HG03196 (cell line): ENCODE results near the gene ANKS6.

ENCODE experiments used
- ATAC-seq: cut with Tn5 transposase; IDR thresholded peaks from one replicate; pipeline ENCODE4 v1.9.1; 2021; ENCODE audit not compliant: unreplicated experiment

The ANKS6 gene

DNA sequence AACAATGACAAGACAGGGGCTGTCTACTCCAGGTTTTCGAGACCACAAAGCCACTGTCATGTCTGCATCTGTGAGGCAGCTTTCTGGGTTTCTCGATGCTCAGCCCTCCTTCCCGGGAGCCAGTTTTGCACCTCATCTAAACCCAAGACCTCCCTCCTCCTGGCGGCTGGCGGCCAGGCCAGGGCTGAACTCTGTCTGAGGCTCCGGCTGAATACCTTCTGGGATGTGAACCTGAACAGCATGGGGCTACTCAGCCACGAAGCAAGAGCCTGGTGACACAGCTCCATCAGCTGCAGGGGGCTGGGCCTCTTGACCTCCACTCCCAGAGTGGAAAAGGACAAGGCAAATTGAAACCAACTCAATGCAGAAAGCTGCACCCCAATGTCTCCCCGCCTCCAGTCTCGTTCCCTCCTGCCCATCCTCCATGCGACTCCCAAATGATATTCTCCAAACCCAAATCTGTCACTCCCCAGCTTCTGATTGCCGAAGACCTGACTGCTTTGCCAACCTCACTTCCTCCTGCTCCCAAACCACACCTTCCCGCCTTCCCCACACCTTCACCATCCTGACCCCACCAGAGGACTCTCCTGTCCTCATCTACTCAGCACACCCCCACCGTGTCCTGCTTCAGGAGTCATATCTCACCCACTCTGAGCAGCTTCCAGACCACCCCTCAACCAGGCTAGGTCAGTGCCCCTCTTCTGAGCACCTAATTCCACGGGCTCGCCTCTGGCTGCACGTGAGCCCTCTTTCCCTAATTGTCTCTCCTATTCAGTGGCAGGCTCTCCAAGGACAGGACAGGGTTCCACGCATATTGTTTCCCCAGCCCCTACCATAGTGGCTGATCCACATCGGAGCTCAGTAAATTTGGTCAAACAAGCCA lies 4.5 kb downstream of the ANKS6 start:
- ATAC-seq: no peak

DNA sequence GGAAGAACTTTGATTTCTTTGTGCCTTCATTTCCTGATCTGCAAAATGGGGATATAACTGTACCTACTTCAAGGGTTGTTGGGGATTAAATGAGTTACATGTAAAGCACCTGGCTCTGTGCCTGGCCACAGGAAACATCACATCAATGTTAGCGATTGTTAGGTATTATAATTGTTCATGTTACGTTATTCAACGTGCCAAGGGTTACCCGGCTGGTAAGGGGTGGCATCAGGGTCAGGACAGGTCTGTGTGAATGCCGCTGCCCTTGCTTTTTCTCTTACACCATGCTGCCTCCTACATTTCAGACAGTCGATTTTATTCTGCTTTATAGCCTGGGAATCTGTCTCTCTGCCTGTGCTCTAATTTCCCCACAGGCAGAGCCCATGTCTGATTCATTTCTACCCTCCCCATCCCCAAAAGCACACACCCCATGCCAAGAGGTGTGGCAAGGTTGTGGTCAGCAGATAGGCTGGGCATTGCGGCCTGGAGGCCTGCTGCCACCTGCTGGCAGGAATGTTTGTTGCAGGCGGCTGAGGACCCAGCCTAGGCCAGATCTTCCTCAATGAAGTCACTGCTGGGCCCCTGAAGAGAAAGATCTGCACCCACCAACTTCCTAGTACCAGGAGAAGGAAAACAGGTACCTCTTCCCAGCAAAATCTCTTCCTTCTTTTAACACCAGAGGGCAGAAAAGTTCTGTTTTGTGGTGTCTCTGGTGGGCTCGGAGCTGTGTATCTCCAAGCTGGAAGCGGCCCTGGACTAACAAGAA lies 5.3 kb downstream of the ANKS6 start:
- no peak for ATAC-seq

DNA sequence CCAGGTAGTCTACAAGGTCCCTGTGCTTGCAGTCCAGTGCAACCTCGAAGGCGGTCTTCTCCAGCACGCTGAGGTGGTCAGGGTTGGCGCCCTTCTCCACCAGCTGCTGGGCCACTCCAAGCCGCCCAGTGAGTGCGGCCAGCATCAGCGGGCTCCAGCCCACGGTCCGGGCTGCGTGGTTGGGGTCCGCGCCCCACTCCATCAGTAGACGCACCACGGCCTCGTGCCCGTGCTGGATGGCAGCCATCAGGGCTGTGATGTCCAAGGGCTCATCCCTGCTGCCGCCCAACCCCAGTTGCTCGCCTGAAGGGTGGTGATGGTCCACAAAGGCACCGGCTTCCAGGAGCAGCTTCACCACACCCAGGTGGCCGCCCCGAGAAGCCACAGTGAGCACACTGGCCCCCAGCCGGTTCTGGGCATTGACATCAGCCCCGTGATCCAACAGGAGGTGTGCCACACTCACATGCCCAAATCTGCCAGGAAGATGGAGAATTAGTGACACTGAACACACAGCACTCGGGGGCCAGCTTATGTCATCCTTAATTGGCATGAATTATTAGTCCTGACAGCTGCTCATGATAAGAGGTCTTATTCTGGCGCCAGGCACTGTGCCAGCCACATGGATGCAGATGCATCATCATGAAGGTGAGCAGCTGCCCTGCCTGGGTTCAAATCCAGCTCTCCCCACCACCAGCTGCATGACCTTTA lies 6.1 kb downstream of the ANKS6 start:
- no peak for ATAC-seq

DNA sequence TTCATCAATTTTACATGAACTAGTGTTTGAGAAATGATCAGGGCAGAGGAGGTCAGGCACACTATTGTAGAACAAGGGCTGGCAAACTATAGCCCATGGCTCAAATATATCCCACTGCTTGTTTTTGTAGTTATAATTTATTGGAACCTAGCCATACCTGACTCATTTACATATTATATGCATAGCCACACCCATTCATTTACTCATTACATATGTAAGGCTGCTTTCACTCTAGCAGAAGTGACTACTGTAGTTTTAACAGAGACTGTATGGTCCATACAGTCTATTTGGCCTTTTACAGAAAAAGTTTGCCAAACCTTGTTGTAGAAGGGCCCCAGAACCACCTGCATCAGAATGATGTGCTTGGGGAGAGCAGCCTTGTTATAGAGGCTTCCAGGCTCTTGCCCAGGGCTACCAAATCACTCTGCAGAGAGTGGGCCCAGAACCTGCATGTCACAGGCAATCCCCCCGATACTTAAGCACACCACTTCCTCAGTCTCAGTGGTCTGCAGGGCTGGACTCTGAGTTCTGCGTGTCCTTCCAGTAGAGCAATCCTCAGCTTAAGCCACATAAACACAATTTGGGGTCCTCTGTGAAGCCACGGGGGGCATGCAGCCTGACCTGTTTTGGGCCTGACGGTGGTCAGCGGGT lies 6.7 kb downstream of the ANKS6 start:
- ATAC-seq: no peak

DNA sequence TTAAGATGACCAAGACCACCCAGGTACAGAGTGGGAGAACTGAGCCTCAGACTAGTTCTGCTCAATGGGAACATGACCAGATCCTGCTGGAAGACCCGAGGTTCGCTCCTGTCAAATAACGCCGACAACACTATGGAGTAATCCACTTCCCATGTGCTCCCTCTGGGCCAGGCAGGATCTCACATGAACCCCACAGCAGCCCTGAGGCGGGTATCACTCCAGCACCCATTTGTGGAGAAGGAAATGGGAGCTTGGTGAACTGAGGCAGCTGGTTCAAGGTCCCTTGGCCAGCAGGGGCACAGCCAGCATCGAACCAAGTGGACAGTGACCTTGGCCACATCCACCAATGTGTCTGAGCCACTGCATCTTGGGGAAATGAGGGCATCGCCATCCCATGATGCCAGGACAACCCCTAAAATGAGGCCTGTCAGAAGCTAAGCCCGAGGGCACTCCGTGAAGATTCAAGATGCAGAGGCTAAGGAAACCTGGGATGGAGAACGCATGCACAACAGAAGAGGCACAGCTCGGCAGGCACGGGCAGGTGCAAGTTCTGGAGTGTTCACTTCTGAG lies 8.5 kb downstream of the ANKS6 start:
- no peak for ATAC-seq

DNA sequence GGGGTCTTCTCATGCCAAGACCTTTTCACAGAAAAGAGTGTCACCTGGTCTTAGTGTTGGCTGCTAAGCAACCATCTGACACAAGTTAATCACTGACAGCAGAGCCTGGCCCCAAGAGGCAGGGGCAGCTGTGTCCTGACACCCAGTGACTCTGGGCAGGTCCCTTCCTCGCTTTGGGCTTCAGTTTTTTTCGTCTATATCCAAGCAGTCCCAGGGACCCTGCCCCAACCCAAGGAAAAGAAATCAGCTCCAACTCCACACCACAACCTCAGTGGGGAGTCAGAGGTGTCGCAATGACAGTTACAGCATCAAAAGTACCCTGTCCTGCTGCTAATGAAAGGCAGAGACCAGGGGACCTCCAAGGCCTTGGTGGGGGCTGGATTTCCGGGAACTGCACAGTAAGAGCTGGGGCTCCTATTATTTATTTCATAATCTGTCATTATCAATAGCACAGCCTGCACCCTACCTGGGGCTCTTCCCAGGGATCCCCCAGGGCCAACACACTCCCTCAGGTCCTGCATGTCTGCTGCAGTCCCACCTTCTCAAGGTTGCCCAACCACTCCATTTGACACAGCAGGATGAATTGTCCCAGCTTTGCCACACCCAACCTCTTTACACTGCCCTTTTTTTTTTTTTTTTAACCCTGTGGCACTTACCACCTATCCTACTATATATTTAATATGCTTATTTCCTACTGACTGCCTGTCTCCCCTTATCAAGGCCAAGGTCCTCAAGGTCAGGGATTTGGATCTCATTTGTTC lies 9.4 kb downstream of the ANKS6 start:
- no peak for ATAC-seq

DNA sequence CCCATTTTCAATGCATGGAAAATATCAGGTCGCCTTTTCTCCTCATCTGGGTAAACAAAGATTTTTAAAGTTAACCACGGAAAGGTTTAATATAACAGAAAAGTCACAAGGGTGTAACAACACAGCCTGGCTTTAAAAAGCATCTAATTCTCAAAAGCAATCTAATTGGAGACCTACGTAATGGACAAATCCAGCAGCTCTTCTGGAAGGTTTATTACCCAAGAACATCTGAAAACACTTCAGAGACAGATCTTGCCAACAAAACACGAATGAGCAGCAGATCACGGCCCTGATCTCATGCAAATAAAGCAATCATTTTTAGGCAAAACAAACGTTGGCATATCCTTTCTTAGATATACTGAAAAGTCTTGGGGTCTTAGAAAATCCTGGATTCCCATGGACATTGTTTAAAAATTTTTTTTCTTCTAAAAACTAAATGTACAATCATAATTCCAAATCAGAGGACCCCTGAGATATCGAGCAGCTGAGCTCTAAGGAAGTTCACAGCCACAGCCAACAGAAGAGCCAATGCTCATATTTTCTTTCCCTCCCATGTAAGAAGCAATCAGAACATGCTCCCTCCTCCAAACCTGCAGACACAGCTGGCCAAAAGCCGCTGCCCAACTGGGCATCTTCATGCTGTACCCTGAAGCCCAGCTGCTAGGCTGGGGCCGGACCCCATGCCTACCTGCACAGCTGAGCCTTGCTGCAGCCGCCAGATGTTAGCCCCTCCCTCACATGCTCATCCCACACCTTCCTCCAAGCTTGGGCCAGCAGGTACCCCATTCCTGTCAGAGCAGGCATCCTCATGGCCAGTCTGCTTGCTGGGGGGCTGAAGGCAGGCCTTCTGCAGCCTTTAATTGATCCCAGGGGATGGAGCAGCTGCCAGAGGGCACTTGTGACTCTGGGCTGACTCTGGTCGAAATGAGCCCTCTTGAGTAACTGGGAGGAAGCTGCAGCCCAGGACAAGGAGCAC lies 11.2 kb downstream of the ANKS6 start:
- no peak for ATAC-seq

DNA sequence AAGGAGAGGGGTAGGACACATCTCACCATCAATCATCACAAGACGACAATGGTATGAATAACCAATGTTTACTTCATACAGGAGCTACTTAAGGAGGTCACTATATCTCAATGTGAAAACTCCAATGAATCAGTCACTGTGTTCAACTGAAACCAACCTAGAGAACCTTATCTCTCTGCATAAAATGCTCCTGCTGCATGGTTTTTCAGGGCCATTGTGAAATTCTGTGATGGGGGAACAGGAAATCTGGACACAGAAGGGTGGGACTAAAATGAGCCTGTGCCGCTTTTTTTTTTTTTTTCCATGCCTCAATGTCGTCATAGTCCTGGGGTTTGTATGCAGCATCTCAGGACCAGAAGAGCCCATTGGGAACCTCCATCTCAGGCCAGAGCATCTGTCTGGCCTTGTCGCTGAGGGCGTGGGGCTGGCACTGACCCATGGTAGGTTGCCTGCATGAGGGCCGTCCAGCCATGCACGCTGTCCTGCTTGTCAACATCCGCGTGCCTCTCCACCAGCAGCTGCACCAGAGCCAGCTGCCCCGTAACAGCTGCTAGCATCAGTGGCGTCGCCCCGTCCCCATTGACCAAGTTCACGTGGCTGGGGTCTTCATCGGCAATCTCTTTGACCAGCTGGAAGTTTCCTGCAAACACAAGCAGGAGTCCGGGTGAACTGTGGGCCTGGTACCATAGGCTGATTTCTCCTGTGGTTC lies 12.7 kb downstream of the ANKS6 start:
- no peak for ATAC-seq

DNA sequence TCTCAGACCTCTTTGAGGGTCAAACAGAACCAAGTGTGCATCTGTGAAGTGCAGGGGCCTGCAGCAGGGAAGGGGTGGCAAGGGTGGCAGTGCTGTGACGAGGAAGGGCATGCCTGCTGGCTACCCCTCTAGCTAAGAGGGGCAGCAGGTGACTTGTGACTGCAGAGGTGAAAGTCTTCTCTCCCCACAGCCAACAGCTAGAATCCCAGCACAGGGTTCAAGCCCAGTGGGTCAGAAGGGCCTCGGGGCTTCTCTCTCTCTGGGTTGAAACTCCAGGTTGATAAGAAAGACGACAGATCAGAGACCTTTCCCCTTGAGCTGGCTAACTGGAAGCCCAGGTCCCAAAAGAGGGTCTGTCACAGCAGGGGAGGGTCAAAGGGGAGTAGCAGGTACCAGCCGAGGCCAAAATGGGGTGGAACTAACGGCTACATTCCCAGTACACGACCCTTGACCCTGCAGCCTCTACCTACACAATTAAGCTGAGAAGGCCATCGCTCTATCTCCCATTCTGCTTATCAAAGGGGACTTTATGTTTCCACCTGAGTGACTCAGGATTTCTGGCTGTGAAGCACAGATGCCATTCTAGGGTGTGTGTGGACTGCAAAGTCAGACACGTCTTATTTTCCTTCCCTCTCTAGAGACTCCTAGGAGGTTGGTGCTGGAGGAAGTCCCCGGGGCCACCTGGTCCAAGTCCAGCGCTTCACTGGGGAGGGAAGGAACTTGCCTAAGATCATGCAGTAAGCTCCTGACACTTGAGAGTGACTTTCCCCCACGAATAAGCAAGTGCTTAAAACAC lies 14.6 kb downstream of the ANKS6 start:
- no peak for ATAC-seq

DNA sequence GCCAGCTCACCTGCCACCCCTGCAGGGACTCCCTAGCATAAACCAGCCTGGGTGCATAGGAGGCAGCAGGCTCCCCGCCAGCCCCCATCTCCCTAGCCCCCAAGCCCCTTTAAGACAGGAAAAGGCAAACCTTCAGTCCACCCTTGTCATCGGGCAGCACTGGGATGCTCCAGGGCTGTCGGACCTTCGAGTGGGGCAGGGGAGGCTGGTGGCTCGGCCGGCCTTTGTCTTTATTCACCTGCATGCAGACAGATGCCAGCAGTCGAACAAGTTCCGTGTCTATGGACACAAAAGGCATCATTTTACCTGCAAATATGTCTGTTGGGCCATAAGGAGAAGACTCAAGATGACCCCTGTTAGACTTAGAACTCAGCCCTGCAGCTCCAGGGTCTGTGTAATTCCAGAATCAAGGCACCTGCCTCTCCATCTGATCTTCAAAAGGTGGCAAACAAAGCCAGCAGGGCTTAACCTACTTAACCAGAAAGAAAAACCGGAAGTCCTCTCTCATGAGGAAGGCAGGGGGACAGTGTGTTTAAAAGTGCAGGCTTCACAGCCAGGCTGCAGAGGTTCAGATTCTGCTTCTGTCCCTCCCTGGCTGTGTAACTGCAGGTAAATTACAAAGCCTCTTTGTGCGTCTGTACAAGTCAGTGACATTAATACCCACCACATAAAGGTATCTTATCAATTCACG lies 16.2 kb downstream of the ANKS6 start:
- no peak for ATAC-seq

DNA sequence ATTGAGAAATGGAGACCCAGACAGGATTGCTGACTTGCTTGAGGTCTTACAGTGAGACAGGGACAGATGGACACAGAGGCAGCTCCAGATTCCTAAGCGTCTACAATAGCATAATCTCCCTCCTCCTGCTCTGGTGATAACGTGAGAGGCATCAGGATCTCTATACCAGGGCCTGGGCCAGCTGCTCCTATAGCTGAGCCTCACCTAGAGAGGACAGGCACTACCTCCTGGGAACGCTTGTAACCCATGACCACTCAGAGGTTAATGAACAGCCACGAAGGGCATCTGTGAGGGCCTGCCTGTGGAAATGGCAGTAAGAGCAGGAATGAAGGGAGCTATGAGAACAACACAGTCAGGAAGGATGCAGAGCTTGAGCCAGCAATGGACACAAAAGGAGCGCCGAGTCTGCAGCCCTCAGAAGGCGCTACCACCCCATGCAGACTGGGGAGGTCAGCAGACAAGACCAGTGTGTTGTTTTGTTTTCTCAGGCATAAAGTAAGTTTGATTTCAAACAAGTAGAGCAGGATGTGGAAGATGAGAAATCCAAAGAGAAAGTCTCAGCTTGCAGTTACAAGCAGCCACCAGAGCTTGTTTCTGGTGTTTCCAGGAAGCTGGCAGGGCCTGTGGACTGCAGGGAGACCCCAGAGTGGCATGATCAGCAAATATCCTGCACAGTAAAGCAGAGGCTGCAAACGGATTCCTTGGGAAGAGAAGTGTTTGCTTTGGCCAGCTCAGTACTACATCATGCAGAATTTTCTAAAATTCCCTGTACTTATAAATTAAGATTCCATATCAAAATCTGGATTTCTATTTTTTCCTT lies 17.4 kb downstream of the ANKS6 start:
- ATAC-seq: no peak

DNA sequence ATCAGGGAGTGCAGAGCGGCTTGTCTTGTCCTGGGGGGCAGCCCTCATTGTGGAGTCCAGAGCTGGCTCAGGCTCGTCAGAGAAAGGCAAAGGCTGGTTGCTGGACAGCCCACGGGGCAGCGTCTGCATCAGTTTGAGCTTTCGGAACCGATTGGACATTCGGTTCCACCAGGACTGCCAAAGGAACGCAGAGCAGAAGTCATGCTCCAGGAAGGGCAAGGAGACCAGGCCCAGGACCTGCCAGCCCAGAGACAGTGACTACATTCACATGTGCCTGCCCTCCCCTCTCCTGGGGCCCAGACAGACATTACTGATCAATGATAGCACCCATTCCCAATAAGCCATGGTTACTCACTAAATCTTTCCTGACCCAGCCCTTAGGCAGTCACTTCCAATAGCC lies 18.1 kb downstream of the ANKS6 start:
- ATAC-seq: no peak

DNA sequence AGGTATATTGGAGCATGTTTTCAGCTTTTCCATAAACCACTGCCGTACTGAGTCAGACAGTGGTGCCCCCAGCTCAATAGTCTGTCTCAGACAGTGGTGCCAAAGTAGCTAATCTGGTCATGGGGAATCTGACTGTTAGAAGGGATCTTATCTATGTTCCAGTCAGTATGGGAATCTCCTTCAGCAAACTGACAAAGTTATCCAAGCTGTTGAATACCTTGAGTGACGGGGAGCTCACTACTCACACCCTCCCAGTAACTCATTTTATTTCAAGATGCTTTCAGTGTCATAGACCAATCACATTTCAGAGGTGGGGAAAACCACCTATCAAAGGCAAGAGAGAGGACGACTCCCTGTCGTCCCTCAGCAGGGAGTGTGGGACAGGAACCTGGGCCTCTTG lies 18.7 kb downstream of the ANKS6 start:
- ATAC-seq: no peak

DNA sequence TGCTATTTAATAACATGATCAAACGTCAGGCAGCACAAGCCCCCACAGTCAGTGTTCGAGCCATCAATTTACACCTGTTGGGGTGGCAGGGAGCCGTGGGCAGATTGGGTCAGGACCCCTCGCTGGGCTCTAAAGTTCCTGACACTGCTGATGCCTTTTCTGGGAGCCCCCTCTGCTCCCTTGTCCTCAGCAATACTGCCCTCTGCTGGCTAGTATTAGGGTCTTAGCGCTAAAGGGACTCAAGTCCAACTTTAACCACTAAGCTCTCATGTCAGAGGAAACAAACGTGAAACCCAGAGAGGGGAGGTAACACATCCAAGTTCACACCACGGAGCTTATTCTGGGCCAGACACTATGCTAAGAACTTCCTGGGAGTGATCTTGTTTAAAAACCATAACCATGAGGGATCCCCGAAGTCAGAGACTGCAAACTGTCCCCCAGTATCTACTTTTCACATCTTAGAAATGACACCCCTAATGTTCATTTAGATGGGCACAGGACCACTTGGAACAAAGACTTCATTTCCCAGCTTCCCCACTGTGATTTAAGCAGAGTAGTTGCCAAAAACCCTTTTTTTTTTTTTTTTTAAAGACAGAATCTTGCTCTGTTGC lies 20.4 kb downstream of the ANKS6 start:
- no peak for ATAC-seq

DNA sequence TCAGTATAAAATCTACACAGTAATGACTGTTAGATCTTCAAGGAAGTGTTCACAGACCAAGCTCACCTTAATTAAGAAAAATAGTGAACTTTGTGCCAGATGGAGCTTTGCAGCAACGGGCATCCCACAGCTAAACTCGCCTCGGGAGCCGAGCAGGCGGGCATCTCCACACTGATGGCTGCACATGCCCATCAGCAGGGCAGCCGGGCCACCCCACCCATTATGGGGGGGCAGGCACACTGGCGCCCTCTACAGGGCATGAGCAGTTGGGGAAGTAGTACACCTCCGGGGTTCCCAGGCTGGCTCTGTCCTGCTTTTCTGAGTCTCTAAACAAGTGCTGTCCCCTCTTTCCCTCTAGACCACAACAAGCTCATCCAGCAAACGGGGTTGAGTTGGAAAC lies 21.6 kb downstream of the ANKS6 start:
- ATAC-seq: no peak

DNA sequence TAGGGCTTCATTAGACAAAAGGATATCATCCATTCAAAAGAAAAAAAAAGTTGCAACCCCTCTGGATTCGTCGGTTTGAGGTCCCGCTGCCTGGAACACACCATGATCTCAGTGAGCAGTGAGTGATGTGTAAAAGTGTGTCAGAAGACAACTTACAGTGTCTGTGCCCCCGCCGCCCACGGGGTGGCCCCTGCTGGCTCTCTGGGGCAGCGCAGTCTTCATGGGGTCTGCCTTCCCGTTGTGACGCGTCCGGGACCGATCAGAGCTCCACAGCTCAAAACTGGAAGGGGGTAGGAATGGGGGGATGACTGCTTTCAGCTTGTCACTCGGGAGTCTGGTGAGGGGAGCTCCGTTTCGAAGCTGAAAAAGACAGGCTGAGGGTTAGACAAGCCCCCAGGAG lies 22.6 kb downstream of the ANKS6 start:
- no peak for ATAC-seq
